SK-N-SH treated with all-trans-retinoic acid at 6 μM for 48 hours (cell line): ENCODE results near the gene EML6.

ENCODE experiments used
- ARNTL ChIP-seq: fragments of 450-650 bp; formaldehyde crosslinking; IDR thresholded peaks from 2 replicates; pipeline ENCODE4 v1.5.0; 2020; ENCODE audit warnings: low read depth, mild to moderate bottlenecking, moderate library complexity, borderline replicate concordance
- BACH2 ChIP-seq: fragments of 250-450 bp; sonication (Bioruptor Pico); IDR thresholded peaks from 2 replicates; pipeline ENCODE4 v1.9.0; 2021; ENCODE audit warnings: mild to moderate bottlenecking, borderline replicate concordance
- CSDC2 ChIP-seq: fragments of 250-450 bp; sonication (Bioruptor Pico); IDR thresholded peaks from 2 replicates; pipeline ENCODE4 v1.5.0; 2020; ENCODE audit warnings: mild to moderate bottlenecking, moderate library complexity
- ESRRG ChIP-seq: fragments of 250-450 bp; sonication (Bioruptor Pico); IDR thresholded peaks from 2 replicates; pipeline ENCODE4 v1.6.1; 2021; ENCODE audit warnings: mild to moderate bottlenecking
- PATZ1 ChIP-seq: fragments of 250-450 bp; sonication (Bioruptor Pico); IDR thresholded peaks from 2 replicates; pipeline ENCODE4 v1.8.0; 2020; ENCODE audit warnings: mild to moderate bottlenecking, moderate library complexity, borderline replicate concordance
- RARB ChIP-seq: fragments of 250-450 bp; sonication (Bioruptor Pico); IDR thresholded peaks from 2 replicates; pipeline ENCODE4 v1.8.0; 2021; ENCODE audit warnings: mild to moderate bottlenecking, moderate library complexity
- TCF4 ChIP-seq: fragments of 250-450 bp; sonication (Bioruptor Pico); IDR thresholded peaks from 2 replicates; pipeline ENCODE4 v1.8.0; 2021; ENCODE audit warnings: mild to moderate bottlenecking, moderate library complexity, borderline replicate concordance
- TOX ChIP-seq: fragments of 250-450 bp; sonication (Bioruptor Pico); IDR thresholded peaks from 2 replicates; pipeline ENCODE4 v1.8.0; 2021; ENCODE audit warnings: mild to moderate bottlenecking, moderate library complexity, borderline replicate concordance
- TSHZ2 ChIP-seq: fragments of 250-450 bp; sonication (Bioruptor Pico); IDR thresholded peaks from 2 replicates; pipeline ENCODE4 v1.5.0; 2020; ENCODE audit warnings: mild to moderate bottlenecking, moderate library complexity
- ZFP3 ChIP-seq: fragments of 250-450 bp; sonication (Bioruptor Pico); IDR thresholded peaks from 2 replicates; pipeline ENCODE4 v1.5.0; 2020; ENCODE audit warnings: mild to moderate bottlenecking, moderate library complexity
- ZFP30 ChIP-seq: fragments of 450-650 bp; formaldehyde crosslinking; IDR thresholded peaks from 2 replicates; pipeline ENCODE4 v1.5.0; 2022; ENCODE audit warnings: mild to moderate bottlenecking, moderate library complexity
- ZNF565 ChIP-seq: fragments of 450-650 bp; formaldehyde crosslinking; conservative IDR thresholded peaks from 2 replicates; pipeline ENCODE4 v1.5.0; 2020; ENCODE audit warnings: low read depth, mild to moderate bottlenecking, moderate library complexity

GRCh38 chr2:54677476-54678265 lies 45.8 kb upstream of the EML6 start:
- TF ChIP-seq PATZ1 (CRISPR knock-in tag), result no peak
- TF ChIP-seq BACH2 (CRISPR knock-in tag), result no peak
- TF ChIP-seq CSDC2, result no peak
- no peak for TF ChIP-seq TOX
- TF ChIP-seq ARNTL, result no peak
- TF ChIP-seq ZFP3, result no peak
- TF ChIP-seq TCF4 (CRISPR knock-in tag), result no peak
- no peak for TF ChIP-seq ZNF565 (CRISPR knock-in tag)
- TF ChIP-seq RARB (CRISPR knock-in tag), result no peak
- no peak for TF ChIP-seq ESRRG (CRISPR knock-in tag)
- no peak for TF ChIP-seq TSHZ2
- TF ChIP-seq ZFP30 (CRISPR knock-in tag), result no peak
